GM18909 (cell line): Measurements from ENCODE around the gene RALGDS.

Experiments used
- ATAC-seq: cut with Tn5 transposase; IDR thresholded peaks from one replicate; pipeline ENCODE4 v1.9.1; 2021; ENCODE audit warnings: mild to moderate bottlenecking; ENCODE audit not compliant: unreplicated experiment, poor library complexity

RALGDS gene

GRCh38 chr9:133137451-133138231 is 16.6 kb upstream of the RALGDS start:
- no peak for ATAC-seq

DNA sequence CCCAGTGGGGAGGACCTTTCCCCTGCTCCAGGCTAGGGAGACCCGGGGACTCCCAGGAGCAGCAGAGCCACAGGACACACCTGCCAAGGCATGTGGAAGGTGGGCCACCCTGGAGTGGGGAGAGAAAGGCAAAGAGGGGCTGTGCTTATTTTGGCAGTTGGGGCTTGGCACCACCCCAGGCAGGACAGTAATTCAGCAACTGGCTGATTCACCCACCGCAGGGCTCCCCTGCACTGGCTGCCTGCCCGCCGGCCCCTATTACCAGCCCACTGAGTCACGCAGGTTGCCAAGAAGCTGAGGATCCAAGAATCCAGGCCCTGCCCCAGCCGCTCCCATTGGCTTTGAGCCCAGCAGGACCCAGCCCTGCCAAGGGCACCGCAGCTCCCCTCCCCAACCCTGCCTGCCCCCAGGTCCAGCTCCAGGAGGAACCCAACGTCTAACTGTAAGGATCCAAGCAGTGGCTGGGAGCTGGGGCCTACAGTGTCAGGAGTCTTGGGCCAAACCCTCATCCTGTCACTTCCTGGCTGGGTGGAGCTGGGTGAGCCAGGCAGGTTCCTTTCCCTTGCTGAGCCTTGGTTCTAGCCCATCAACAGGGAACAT is 14.2 kb upstream of the RALGDS start:
- no peak for ATAC-seq

DNA sequence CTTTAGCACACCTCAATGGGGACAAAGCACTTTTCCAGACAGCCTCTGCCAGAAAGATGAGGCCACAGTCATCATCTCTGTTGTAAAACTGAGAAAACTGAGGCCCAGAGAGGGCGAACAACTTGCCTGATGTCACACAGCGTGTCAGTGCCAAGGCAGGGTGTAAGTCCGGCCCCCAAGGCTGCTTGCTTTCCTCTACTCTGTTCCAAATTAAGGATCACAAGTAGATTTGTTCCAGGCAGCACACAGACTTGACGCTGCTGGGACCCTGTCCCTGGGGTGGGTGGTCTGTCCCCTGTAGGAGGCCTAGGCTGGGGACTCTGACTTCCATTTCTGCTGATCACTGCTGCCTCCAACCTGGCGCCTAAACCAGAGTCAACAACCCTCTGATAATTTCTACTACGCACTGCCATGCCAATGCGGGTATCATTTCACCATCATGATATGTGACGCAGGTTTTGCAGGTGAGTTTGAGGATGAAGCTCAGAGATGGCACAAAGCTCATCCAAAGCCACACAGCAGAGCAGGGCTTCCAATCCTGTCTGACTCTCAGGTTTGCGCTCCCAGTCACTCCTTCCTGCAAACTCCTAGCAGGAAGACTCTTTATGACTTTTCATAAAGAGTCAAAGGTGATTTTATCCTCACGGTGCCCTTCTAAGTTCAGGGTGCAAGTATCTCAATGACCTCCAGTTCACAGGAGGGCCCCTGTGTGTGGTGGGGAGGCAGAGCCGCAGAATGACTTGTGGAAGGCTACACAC is 13.5 kb upstream of the RALGDS start:
- no peak for ATAC-seq

GRCh38 chr9:133133681-133134387 is 12.8 kb upstream of the RALGDS start:
- ATAC-seq, result peak; percentile 85

DNA sequence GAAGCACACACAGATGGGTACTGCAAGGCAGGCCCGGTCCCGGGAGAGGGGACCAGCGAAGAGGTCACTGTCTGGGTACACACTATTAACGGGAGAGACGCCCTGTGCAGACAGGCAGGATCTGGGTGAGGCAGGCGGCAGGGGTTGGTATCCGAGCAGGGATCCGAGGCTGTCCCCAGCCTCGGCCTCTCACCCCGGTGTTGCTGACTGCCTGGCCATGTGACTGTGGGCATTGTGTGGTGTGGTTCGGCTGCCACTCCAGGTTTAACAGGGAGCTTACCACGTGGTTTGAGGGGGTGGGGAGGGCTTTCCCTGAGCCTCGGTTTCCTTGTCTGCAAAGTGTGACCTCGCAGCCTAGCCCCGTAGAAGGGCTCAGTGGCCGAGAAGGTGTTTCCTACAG is 11.1 kb upstream of the RALGDS start:
- no peak for ATAC-seq

GRCh38 chr9:133131506-133131905 is 10.5 kb upstream of the RALGDS start:
- no peak for ATAC-seq

GRCh38 chr9:133130685-133131244 is 9.7 kb upstream of the RALGDS start:
- no peak for ATAC-seq

GRCh38 chr9:133129001-133129795 is 8.2 kb upstream of the RALGDS start:
- no peak for ATAC-seq

DNA sequence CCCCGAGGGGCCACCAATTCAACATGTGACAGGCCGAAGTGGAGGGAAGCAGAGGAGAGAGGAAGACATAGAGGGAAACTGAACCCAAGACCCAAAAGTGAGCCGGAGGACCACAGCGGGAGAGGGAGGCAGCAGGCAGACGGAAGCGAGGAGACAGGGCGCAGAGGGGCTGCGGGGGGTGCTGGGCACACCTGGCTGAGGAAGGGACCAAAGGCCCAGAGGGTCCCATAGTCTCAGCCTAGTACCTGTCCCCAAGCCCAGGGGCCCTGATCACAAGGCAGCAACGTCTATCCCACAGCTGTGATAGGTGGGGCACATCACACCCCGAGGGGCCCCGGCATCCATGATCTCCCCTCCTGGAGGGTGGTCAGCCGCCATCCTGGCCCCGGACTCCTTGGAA is 7.1 kb upstream of the RALGDS start:
- no peak for ATAC-seq

DNA sequence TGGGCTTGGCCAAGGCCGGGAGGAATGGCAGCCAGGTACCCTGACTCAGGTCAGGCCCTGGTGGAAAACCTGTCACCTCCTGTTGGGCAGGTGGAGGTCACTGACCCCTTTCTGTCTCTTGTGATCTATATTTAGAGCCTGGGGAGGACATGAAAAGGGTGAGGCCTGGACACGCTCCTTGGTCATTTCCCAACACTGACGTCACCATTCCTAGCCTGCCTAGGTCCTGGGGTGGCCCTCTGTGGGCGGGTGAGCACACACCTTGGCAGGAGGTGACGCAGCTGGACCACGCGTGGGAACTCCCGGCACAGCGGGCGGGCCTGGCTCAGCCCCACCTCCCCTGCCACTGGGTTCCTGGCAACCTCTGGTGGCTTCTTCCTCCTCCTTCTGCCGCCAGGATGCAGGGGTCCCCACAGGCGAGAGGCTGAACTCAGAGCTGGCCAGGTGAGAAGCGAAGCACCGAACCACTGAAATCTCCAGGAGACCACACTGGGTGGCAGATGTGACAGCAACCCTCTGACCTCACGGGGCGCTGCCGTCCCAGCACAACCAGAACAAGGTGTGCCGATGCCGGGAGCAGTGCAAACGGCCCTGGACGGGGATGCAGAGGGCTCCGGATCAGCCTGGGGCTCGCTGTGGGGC is 6.4 kb upstream of the RALGDS start:
- ATAC-seq, result no peak

DNA sequence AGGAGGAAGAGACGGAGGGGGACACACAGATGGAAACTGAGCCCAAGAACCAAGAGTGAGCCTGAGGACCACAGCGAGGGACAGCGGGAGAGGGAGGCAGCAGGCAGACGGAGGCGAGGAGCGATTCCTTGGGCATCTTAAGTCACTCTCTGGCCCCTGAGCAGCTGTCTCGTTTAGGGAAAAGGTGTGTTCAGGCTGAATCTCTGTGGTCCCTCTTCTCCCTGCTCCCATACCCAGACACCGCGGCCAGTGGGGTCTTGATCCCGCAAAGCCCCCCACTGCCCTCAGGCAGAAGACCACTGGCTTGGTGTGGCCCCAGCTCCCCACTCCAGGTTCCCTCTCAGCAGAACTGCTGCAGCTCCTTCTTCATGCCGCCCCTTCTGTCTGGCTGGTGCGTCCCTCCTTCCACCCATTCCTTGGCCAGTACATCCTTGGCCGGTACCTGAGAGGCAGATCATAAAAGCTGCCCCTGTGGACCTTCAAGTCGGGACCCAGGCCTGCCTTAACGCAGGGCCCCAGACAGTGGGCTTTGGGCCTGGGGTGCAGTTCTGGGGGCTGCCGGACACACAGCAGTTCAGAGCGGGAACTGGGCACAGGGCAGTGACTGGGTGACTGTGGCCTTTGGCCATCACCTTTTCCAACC is 5.8 kb upstream of the RALGDS start:
- no peak for ATAC-seq

GRCh38 chr9:133125941-133126696 is 5.1 kb upstream of the RALGDS start:
- ATAC-seq, result no peak

GRCh38 chr9:133124907-133125275 is 3.9 kb upstream of the RALGDS start:
- ATAC-seq, result no peak

DNA sequence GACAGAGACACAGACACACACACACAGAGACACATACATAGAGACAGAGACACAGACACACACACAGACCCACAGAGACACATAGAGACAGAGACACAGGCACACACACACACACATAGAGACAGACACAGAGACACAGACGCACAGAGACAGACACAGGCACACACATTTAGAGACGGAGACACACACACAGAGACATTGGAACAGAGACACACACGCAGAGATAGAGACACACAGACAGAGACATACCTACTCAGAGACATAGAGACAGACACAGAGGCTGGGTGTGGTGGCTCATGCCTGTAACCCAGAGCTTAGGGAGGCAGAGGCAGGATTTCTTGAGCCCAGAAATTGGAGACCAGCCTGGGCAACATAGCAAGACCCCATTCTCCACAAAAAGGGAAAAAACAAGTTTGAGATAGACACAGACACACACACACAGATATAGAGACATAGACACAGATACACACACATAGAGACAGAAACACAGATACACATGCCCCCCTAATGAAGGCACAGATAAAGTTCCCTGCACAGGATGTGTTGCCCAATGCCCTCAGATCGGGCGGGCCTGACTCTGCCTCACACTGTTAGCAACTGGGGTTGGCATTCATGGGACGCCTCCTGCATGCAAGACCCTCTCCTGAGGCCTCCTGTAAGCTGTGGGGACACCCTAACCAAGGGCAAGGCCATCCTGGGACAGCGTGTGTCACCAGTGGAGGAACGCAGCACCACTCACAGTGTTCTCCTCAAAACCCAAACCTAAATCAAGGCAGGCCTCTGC is 3.3 kb upstream of the RALGDS start:
- no peak for ATAC-seq

DNA sequence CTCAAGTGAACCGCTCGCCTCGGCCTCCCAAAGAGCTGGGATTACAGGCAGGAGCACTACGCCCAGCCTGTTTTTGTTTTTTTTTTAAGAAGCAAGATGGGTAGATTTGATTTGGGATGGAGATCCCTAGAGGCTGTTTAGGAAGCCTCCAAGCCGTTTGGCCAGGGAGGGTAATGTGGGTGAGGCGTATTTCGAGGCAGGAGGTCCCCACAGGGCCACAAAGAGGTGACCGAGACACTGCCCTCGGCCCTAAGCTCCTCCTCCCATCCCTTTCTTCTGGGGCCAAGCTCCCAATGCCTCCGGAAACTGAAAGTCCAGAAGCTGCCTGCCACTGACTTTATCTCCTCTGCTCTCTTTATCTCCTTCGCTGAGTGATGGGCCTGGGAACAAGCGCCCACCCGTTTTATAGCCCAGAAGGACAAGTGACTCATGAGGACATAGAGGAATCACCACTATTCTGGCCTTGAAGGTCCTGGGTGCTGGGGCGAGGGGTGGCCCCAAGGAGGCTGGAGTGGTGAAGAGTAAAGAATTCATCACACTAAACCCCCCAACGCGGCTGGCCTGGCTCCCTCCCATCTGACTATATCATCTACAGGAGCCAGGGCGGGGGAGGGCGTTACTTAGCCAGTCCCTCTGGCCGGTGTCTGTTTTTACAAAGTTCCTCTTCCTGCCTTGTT is 2.0 kb upstream of the RALGDS start:
- no peak for ATAC-seq

DNA sequence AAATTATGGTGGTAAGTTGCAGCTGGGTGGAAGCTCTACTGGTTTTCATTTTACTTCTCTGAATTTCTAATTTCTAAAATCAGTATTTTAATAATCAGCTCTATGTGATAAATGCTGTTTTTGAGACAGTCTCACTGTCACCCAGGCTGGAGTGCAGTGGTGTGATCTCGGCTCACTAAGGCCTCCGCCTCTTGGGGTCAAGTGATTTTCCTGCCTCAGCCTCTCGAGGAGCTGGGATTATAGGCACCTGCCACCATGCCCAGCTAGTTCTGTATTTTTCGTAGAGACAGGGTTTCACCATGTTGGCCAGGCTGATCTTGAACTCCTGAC is 1.5 kb upstream of the RALGDS start:
- no peak for ATAC-seq
